Ascending aorta (tissue), 2 donors: ENCODE results near the gene ACYP2. TPM values are rescaled to one million over a fixed set of nuclear protein-coding genes. Genes with fewer than 3 reads are reported as not detected.

Source experiments
- DNase-seq, 2 donors: peaks; one replicate each; pipeline ENCODE4 v3.0.0-alpha.2; 2019; ENCODE audit warnings: low spot score in 2 of 2
- H3K27ac ChIP-seq, 2 donors: fragments of 200-600 bp; sonication (generic); one replicate each; pipeline ENCODE4 v1.5.1; 2016 to 2017; ENCODE audit warnings: mild to moderate bottlenecking in 1 of 2
- H3K27me3 ChIP-seq: fragments of 200-600 bp; sonication (generic); one replicate; pipeline ENCODE4 v1.5.1; 2017
- H3K36me3 ChIP-seq, 2 donors: fragments of 200-600 bp; sonication (generic); one replicate each; pipeline ENCODE4 v1.5.1; 2016
- H3K4me1 ChIP-seq, 2 donors: fragments of 200-600 bp; sonication (generic); one replicate each; pipeline ENCODE4 v1.5.1; 2016 to 2017; ENCODE audit warnings: mild to moderate bottlenecking in 1 of 2
- H3K4me3 ChIP-seq, 2 donors: fragments of 200-600 bp; sonication (generic); one replicate each; pipeline ENCODE4 v1.5.1; 2016 to 2017; ENCODE audit warnings: mild to moderate bottlenecking in 1 of 2
- H3K9me3 ChIP-seq, 2 donors: fragments of 200-600 bp; sonication (generic); one replicate each; pipeline ENCODE4 v1.5.1; 2016
- intact Hi-C: fragments of 100-400 bp; cut with DNase I; formaldehyde crosslinking; loops from one replicate; pipeline ENCODE4 v1.15.1; 2023
- total RNA-seq: library from RNA; depleted of rRNA; stranded (reverse); fragments of >200 nt; gene quantifications from one replicate; pipeline ENCODE4 v1.1.0, GENCODE V29; 2016
- TF ChIP-seq, protein P1 (sequence below), 3 experiments: fragments of 200-600 bp in 2 of 3; fragments of 450-650 bp in 1 of 3; sonication (generic) in 2 of 3; IDR thresholded peaks; one replicate each; pipeline ENCODE4 v1.5.1; 2016 to 2019; ENCODE audit warnings: antibody characterized with exemption in 3 of 3, mild to moderate bottlenecking in 1 of 3, moderate library complexity in 1 of 3

Gene ACYP2
- total RNA-seq, 1 donor from 2014 or later: 0.96 TPM

DNA sequence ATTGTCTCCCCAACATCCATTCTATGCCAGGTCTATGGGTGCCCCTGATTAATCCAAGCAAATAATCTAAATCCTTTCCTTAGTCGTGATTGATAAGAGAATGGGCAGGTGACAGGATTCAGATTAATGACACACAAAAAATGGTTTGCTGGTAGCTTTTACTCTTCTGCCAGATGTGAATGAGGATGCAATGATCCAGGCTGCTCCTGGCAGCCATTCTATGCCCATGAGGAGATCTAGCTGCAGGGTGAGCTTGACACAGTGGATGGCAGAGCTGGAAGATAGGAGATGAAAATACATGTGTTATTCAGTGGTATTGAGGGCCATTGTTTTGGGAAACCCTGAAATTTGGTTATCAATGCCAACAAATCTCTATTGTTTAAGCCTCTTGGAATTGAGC is 69.7 kb downstream of the ACYP2 start:
- TF ChIP-seq, protein P1, sequence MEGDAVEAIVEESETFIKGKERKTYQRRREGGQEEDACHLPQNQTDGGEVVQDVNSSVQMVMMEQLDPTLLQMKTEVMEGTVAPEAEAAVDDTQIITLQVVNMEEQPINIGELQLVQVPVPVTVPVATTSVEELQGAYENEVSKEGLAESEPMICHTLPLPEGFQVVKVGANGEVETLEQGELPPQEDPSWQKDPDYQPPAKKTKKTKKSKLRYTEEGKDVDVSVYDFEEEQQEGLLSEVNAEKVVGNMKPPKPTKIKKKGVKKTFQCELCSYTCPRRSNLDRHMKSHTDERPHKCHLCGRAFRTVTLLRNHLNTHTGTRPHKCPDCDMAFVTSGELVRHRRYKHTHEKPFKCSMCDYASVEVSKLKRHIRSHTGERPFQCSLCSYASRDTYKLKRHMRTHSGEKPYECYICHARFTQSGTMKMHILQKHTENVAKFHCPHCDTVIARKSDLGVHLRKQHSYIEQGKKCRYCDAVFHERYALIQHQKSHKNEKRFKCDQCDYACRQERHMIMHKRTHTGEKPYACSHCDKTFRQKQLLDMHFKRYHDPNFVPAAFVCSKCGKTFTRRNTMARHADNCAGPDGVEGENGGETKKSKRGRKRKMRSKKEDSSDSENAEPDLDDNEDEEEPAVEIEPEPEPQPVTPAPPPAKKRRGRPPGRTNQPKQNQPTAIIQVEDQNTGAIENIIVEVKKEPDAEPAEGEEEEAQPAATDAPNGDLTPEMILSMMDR (IDR thresholded peaks at IDR 0.05): no peak
- intact Hi-C loops: no loop called here

DNA sequence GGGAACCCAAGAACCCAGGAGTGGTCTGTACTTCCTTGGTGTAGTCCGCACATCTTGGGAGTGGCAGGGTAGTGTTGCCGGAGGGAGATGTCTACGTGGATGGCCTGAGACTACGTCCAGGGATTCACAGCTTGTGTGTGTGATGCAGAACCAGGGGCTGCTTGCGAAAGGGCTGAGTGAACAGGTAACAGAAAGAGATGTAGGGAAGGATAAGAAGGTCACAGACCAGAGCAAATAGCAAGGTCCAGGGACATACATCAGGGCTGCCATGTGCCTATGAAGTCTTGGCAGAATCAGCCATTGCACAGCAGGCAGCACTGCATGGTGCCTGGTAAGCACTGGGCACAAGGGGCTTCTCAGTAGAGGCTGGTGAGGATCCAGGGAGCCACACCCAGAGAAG is 71.9 kb downstream of the ACYP2 start:
- no peaks in the 10 kb centered on the region for H3K9me3 ChIP-seq
- intact Hi-C loops: no loop called here
- no peak overlapping the region for H3K27ac ChIP-seq
- TF ChIP-seq, protein P1 (IDR thresholded peaks at IDR 0.05): no peak
- DNase-seq: no peak
- H3K4me3 ChIP-seq: no peak overlapping the region
- no peaks in the 10 kb centered on the region for H3K27me3 ChIP-seq
- H3K36me3 ChIP-seq: peaks cover 0 to 2% of the 10 kb centered on the region in 2 donors
- peaks cover 0 to 6% of the 10 kb centered on the region in 2 donors for H3K4me1 ChIP-seq

More for the DNA sequence above, 69.7 kb downstream of the ACYP2 start:
- Histone ChIP-seq H3K4me1 (peaks cover 0 to 6% of the 10 kb centered on the region in 2 donors), H3K4me3 (no peak overlapping the region), H3K9me3 (no peaks in the 10 kb centered on the region), H3K27ac (no peak overlapping the region), H3K27me3 (no peaks in the 10 kb centered on the region), H3K36me3 (peaks cover 0 to 2% of the 10 kb centered on the region in 2 donors)
- DNase-seq: no peak

DNA sequence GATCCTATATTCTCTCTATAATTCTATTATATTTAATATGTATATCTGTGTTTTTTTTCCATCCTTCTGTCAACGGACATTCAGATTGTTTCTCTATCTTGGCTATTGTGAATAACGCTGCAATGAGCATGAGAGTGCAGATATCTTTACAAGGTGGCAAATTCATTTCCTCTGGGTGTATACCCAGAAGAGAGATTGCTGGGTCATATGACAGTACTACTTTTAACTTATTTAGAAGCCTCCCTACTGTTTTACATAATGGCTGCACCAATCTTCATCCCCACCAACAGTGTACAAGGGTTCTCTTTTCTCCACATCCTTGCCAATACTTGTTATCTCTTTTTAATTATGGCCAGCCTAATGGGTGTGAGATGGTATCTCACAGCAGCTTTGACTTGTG is 74.1 kb downstream of the ACYP2 start:
- Histone ChIP-seq H3K9me3 (no peaks in the 10 kb centered on the region), H3K4me3 (no peak overlapping the region), H3K4me1 (no peaks in the 10 kb centered on the region), H3K36me3 (peaks cover 0 to 2% of the 10 kb centered on the region in 2 donors), H3K27ac (no peak overlapping the region), H3K27me3 (no peaks in the 10 kb centered on the region)
- intact Hi-C loops: no loop called here
- DNase-seq: no peak
- TF ChIP-seq, protein P1 (IDR thresholded peaks at IDR 0.05): no peak

DNA sequence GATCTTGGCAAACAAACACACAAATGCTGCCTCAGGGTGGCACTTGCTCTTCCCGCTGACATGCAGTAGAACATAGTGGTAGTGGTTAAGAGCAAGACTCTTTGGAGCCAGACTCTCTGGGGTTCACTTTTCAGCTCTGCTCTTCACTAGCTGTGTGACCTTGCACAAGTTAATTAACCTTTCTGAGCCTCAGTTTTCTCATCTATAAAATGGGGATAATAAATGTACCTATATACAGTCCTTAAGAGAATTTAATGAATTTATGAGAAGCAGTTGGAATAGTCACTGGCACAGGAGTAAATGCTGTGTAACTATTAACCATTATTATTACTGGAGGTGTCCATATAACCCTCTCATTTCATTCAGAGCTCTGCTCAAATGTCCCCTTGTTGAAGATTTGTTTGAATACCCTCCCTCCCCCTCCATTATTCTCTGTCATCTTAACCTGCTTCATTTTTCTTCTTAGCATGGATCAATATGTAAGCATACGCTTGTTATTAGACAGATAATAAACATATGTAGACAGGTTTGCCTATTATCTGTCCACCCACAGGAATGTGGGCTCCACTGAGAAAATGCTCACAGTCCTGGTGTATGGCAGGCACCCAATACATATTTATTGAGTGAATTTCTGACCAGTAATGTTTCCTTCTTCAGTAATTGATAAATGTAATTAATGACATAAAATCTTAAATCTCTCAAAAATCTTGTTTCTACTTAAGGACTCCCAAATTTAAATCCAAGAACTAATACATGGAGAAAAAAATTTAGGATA is 76.1 kb downstream of the ACYP2 start:
- no peaks in the 10 kb centered on the region for H3K4me1 ChIP-seq
- TF ChIP-seq, protein P1 (IDR thresholded peaks at IDR 0.05): no peak
- H3K36me3 ChIP-seq: peaks cover 0 to 2% of the 10 kb centered on the region in 2 donors
- DNase-seq: no peak
- no peaks in the 10 kb centered on the region for H3K9me3 ChIP-seq
- no peaks in the 10 kb centered on the region for H3K27me3 ChIP-seq
- no peak overlapping the region for H3K27ac ChIP-seq
- H3K4me3 ChIP-seq: no peak overlapping the region
- intact Hi-C loops: no loop called here

DNA sequence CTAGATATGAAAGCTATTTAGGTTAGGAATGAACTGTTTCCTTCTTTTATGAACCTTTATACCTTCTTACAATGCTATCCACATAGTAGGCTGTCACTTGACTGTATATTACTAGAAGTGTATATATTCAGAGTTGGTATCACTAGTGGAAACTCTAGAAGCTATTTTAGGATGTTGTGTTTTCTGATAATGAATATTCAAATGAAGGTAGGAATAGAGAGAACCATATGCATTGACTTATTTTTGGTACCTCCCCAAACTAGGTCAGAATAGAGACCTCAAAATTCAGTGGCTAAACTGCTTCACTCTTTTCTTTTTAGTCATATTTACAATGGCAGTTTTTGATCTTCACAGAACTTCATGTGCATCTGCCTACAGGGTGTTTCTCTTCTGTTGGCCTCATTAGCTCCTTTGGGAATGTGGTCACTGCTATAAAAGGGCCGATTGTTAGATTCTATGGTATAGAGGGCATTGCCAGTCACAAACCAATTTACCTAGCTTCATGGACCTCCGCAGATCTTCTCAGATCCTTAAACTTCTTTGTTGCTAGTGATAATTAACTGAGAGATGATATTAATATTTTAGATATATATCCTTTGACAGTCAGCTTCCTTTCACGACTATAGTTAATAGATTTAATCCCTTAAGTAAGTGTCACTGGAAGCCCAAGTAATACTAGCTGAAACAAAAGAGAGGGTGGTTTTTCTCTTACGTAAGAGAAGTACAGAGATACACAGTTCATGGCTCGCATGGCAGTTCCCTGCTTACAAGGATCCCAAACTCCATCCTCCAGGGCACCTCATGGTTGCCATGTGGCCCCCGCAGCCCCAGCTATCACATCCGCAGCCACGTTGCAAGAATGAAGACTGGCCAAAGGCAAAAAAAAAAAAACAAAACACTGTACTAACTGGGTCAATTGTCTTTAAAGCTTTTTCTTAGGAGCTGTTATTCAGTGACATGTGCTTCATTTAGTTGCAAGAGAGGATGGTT is 79.6 kb downstream of the ACYP2 start:
- DNase-seq: no peak
- TF ChIP-seq, protein P1 (IDR thresholded peaks at IDR 0.05): no peak
- H3K9me3 ChIP-seq: no peaks in the 10 kb centered on the region
- H3K4me1 ChIP-seq: no peaks in the 10 kb centered on the region
- H3K4me3 ChIP-seq: no peak overlapping the region
- intact Hi-C loops: no loop called here
- no peak overlapping the region for H3K27ac ChIP-seq
- no peaks in the 10 kb centered on the region for H3K36me3 ChIP-seq
- no peaks in the 10 kb centered on the region for H3K27me3 ChIP-seq
